CD14-positive monocyte (primary cell): Measurements from ENCODE around the gene MAPK7. TPM values are rescaled to one million over a fixed set of nuclear protein-coding genes. Genes with fewer than 3 reads are reported as not detected.

ENCODE experiments used
- DNase-seq, 3 donors: peaks; one replicate each; pipeline ENCODE4 v3.0.0-alpha.2; 2011 to 2022
- H2AFZ ChIP-seq: 2 replicates; pipeline ENCODE4 v1.6.0; 2012; ENCODE audit warnings: mild to moderate bottlenecking, low read depth, low read length, inconsistent platforms; ENCODE audit not compliant: insufficient read depth, poor library complexity, severe bottlenecking
- H3K27ac ChIP-seq, 2 donors: 1 replicate in 1 of 2; 2 replicates in 1 of 2; pipeline ENCODE4 v1.5.1; 2012 to 2013; ENCODE audit warnings: low read length in 2 of 2, control low read depth in 1 of 2, inconsistent platforms in 1 of 2, low read depth in 1 of 2, mild to moderate bottlenecking in 1 of 2
- H3K27me3 ChIP-seq, 2 donors: one replicate each; pipeline versions ENCODE4 v1.6.0 to v1.6.1; 2011 to 2013; ENCODE audit warnings: low read length in 2 of 2; ENCODE audit not compliant: control insufficient read depth in 2 of 2, insufficient read depth in 2 of 2
- H3K36me3 ChIP-seq, 2 donors: replicated peaks in 1 of 2; 1 replicate in 1 of 2; 2 replicates in 1 of 2; pipeline versions ENCODE4 v1.5.1 to v1.6.1; 2012 to 2013; ENCODE audit warnings: low read length in 2 of 2, control low read depth in 1 of 2, inconsistent platforms in 1 of 2, mild to moderate bottlenecking in 1 of 2; ENCODE audit not compliant: insufficient read depth in 2 of 2, control insufficient read depth in 1 of 2
- H3K4me1 ChIP-seq, 2 donors: 1 replicate in 1 of 2; 2 replicates in 1 of 2; pipeline versions ENCODE4 v1.5.1 to v1.6.1; 2012 to 2013; ENCODE audit warnings: low read length in 2 of 2, control low read depth in 1 of 2, inconsistent platforms in 1 of 2, mild to moderate bottlenecking in 1 of 2, moderate library complexity in 1 of 2; ENCODE audit not compliant: insufficient read depth in 2 of 2, control insufficient read depth in 1 of 2
- H3K4me2 ChIP-seq: replicated peaks from 2 replicates; pipeline ENCODE3; 2012; ENCODE audit warnings: low read length, moderate library complexity, mild to moderate bottlenecking; ENCODE audit not compliant: poor library complexity, severe bottlenecking; ENCODE audit errors: extremely low read depth
- H3K4me3 ChIP-seq, 3 experiments: fragments of 200-600 bp in 1 of 3; sonication (generic) in 1 of 3; replicated peaks in 1 of 3; 1 replicate in 2 of 3; 2 replicates in 1 of 3; pipeline ENCODE4 v1.5.1; 2011 to 2013; ENCODE audit warnings: low read length in 3 of 3, mild to moderate bottlenecking in 3 of 3, control low read depth in 2 of 3, low read depth in 2 of 3, inconsistent platforms in 1 of 3, moderate library complexity in 1 of 3
- H3K79me2 ChIP-seq: 2 replicates; pipeline ENCODE4 v1.6.0; 2012; ENCODE audit warnings: mild to moderate bottlenecking, control low read depth, inconsistent platforms, low read length, moderate library complexity; ENCODE audit not compliant: insufficient read depth
- H3K9ac ChIP-seq: 2 replicates; pipeline ENCODE4 v1.6.0; 2017; ENCODE audit warnings: low read length, mild to moderate bottlenecking; ENCODE audit not compliant: insufficient read depth, poor library complexity, severe bottlenecking
- H3K9me3 ChIP-seq, 2 donors: replicated peaks in 1 of 2; 1 replicate in 1 of 2; 2 replicates in 1 of 2; pipeline versions ENCODE4 v1.5.1 to v1.6.1; 2012 to 2013; ENCODE audit warnings: low read length in 2 of 2, control low read depth in 1 of 2; ENCODE audit not compliant: control insufficient read depth in 1 of 2, insufficient read depth in 1 of 2
- H4K20me1 ChIP-seq: 2 replicates; pipeline ENCODE4 v1.6.0; 2012; ENCODE audit warnings: mild to moderate bottlenecking, low read length, control low read depth, moderate library complexity; ENCODE audit not compliant: insufficient read depth
- H3K27ac Mint-ChIP-seq, 7 donors: one replicate each; pipeline ENCODE4 v1.8.0; 2020; ENCODE audit warnings: mild to moderate bottlenecking in 7 of 7, mixed read lengths in 7 of 7, moderate library complexity in 6 of 7, inconsistent platforms in 2 of 7
- H3K27me3 Mint-ChIP-seq, 3 donors: one replicate each; pipeline ENCODE4 v1.8.0; 2021 to 2022; ENCODE audit warnings: low read depth in 3 of 3, mild to moderate bottlenecking in 3 of 3, mixed read lengths in 3 of 3, moderate library complexity in 3 of 3, inconsistent platforms in 1 of 3
- H3K36me3 Mint-ChIP-seq, 2 donors: one replicate each; pipeline ENCODE4 v1.8.0; 2020; ENCODE audit warnings: mixed read lengths in 2 of 2, inconsistent platforms in 1 of 2, mild to moderate bottlenecking in 1 of 2
- H3K4me1 Mint-ChIP-seq: one replicate; pipeline ENCODE4 v1.8.0; 2020; ENCODE audit warnings: mild to moderate bottlenecking, mixed read lengths
- H3K4me3 Mint-ChIP-seq, 2 donors: one replicate each; pipeline ENCODE4 v1.8.0; 2020; ENCODE audit warnings: mild to moderate bottlenecking in 2 of 2, mixed read lengths in 2 of 2, moderate library complexity in 1 of 2
- H3K9me3 Mint-ChIP-seq, 7 donors: one replicate each; pipeline ENCODE4 v1.8.0; 2020 to 2022; ENCODE audit warnings: mixed read lengths in 7 of 7, mild to moderate bottlenecking in 6 of 7, moderate library complexity in 6 of 7, inconsistent platforms in 2 of 7
- CTCF ChIP-seq: fragments of 200-600 bp; IDR thresholded peaks from one replicate; pipeline ENCODE4 v1.8.0; 2022; ENCODE audit warnings: antibody characterized with exemption, mild to moderate bottlenecking
- WGBS: methylation state at CpG from one replicate; pipeline ENCODE4 v1.1.5; 2013; ENCODE audit warnings: missing lambda C conversion rate; ENCODE audit not compliant: insufficient coverage; 5-methylcytosine and 5-hydroxymethylcytosine counted together
- intact Hi-C, 2 donors: fragments of 100-400 bp; cut with micrococcal nuclease; formaldehyde crosslinking; loops; one replicate each; pipeline versions ENCODE4 v1.15.0 to v1.15.1; 2023
- polyA plus RNA-seq, 3 donors: library from polyadenylated mRNA; depleted of rRNA in 1 of 3; unstranded in 2 of 3; stranded (reverse) in 1 of 3; fragments of 300-500 nt in 2 of 3; fragments of >200 nt in 1 of 3; fragmentation: Illumina TruSeq in 2 of 3; gene quantifications; 1 replicate in 2 of 3; 2 replicates in 1 of 3; pipeline ENCODE4 v1.2.3, GENCODE V29; 2012 to 2021

Gene MAPK7
- polyA plus RNA-seq, 3 donors, result 9.3 to 130 (median 10.0) TPM

DNA sequence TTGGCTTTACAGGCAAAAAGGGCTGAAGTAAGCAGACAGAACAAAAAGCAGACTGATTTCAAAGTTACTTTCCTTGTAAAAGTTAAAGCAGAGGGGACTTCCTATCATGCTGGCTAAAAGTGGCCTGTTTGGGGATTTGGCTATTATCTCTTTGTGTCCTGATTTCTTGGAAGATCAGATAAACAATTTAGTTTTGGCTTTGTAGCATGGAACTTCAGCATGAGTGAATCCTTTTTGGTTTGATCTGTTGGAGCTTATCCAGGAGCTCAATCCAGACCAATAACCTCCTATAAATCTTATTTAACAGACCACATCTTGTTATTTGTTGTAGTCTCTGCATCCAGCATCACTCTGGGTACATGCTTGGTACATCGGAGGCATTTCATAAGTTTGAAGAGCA lies 23.9 kb downstream of the MAPK7 start:
- no peaks in the 10 kb centered on the region for H3K79me2 ChIP-seq
- no peaks in the 10 kb centered on the region for H4K20me1 ChIP-seq
- H3K4me3 ChIP-seq, result no peak overlapping the region
- 86% methylated on average over 1 of the region's 1 CpG for WGBS
- no peak overlapping the region for H3K27ac ChIP-seq
- no peak for DNase-seq
- no peak overlapping the region for H3K4me2 ChIP-seq
- H3K9ac ChIP-seq, result no peak overlapping the region
- H3K9me3 ChIP-seq, result no peaks in the 10 kb centered on the region
- no peaks in the 10 kb centered on the region for H3K27me3 ChIP-seq
- peaks cover 36% of the 10 kb centered on the region for H3K4me1 Mint-ChIP-seq
- no peak overlapping the region for H2AFZ ChIP-seq
- no peak for TF ChIP-seq CTCF
- H3K4me3 Mint-ChIP-seq, result no peak overlapping the region
- peaks cover 36 to 37% of the 10 kb centered on the region in 2 donors for H3K4me1 ChIP-seq
- H3K27ac Mint-ChIP-seq, result no peak overlapping the region
- intact Hi-C loops, result loop anchor here in 1 of 2 donors (5.0 kb wide), 1 partner anchor 35 kb away; no protein-coding TSS in a partner anchor
- peaks cover 0 to 2% (median 0%) of the 10 kb centered on the region in 7 donors for H3K9me3 Mint-ChIP-seq
- no peaks in the 10 kb centered on the region for H3K36me3 ChIP-seq
- peaks cover 0 to 3% (median 0%) of the 10 kb centered on the region in 3 donors for H3K27me3 Mint-ChIP-seq
- H3K36me3 Mint-ChIP-seq, result peaks cover 0 to 3% of the 10 kb centered on the region in 2 donors

- intact Hi-C loops, result loop anchor here in 1 of 2 donors (5.0 kb wide), 1 partner anchor 36 kb away; no protein-coding TSS in a partner anchor
- no peak overlapping the region for H3K4me3 ChIP-seq
- no peak overlapping the region for H3K27ac ChIP-seq
- no peaks in the 10 kb centered on the region for H3K27me3 ChIP-seq
- no peak overlapping the region for H3K4me3 Mint-ChIP-seq
- peaks cover 0 to 2% (median 0%) of the 10 kb centered on the region in 7 donors for H3K9me3 Mint-ChIP-seq
- H3K27ac Mint-ChIP-seq, result no peak overlapping the region
- H3K9me3 ChIP-seq, result no peaks in the 10 kb centered on the region
- 95% methylated on average over 4 of the region's 4 CpGs for WGBS
- no peaks in the 10 kb centered on the region for H3K79me2 ChIP-seq
- peaks cover 27 to 29% of the 10 kb centered on the region in 2 donors for H3K4me1 ChIP-seq
- H2AFZ ChIP-seq, result no peak overlapping the region
- TF ChIP-seq CTCF, result no peak
- DNase-seq, result no peak
- H3K4me1 Mint-ChIP-seq, result peaks cover 29% of the 10 kb centered on the region
- H3K27me3 Mint-ChIP-seq, result peaks cover 0 to 3% (median 0%) of the 10 kb centered on the region in 3 donors
- H3K4me2 ChIP-seq, result no peak overlapping the region
- peaks cover 0 to 3% of the 10 kb centered on the region in 2 donors for H3K36me3 Mint-ChIP-seq
- no peaks in the 10 kb centered on the region for H3K36me3 ChIP-seq
- H4K20me1 ChIP-seq, result no peaks in the 10 kb centered on the region
- no peak overlapping the region for H3K9ac ChIP-seq
These were observed 24.7 kb downstream of the MAPK7 start for GRCh38 chr17:19403021-19403420.
